Activated effector memory CD4-positive, alpha-beta T cell treated with Interleukin-2 at 50 U/mL for 16 hours (primary cell): ENCODE results near the gene ZFYVE27.

ENCODE experiments used
- DNase-seq: peaks from one replicate; pipeline ENCODE4 v3.0.0-alpha.2; 2020

Gene ZFYVE27

DNA sequence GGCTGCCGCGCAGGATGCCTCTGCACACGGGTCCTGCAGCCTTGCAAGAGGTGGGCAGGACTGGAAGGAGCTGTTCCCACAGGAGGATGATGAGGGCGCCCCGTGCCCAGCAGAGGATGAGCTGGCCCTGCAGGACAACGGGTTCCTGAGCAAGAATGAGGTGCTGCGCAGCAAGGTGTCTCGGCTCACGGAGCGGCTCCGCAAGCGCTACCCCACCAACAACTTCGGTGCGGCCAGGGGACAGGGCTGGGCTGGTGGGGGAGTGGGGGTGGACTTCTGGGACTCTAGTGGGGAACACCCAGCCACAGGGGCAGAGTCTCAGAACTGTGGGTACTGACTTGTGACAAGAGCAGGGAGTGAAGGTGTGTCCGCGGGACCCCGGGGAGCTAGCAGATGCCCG lies 16.0 kb downstream of the ZFYVE27 start:
- DNase-seq, result no peak

DNA sequence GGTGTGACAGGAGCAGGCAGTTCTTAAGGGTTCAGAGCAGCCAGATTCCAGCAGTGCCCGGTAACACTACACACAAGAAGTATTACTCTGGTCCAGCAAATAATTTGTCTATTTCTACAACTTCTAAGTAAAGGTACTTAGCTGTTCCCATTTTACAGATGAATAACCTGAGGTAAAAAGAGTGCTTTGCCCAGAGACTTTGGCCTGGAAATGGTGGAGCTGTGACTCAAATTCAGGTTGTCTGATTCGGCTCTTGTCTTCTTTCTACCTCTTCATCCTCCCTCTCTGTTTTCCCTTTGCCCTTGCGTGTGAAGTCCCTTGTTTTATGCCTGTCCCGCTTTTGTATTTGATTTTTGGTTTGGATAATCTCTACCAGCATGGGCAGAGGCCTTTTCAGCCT lies 17.8 kb downstream of the ZFYVE27 start:
- DNase-seq, result no peak

DNA sequence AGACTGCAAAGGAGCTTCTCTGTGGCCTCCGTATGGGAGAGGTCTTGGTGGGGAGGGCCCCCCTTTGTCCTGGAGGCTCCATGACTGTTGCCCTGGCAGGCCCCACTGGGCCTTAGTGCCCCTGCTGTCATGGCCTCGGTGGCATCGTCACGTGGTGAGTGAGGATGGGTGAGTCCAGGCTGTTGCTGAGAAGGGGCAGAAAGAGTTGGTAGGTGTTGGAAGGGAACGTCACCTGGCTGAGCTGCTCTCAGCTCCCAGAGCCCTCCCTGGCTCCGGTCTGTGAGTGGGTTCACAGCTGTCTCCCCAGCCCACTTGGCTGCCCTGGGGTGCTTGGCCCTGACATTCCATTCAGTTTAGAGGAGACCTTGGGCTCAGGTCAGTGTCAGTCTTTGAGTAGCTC lies 18.8 kb downstream of the ZFYVE27 start:
- DNase-seq, result no peak

DNA sequence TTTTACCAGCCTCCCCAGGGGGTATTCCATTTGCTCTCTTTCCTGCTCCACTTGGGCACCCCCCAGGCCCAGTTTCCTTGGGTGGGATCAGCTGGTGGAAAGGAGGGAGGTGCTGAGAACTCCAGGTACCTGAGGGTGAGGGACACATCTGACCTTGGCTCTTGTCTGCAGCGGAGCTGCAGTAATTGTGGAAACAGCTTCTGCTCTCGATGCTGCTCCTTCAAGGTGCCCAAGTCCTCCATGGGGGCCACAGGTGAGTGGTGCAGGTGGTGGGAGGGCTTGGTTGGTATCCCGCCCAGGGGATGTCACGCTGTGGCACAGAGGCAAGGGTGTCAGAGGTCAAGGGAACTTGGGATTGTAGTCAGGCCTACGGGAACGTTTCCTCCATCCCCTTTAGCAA lies 20.5 kb downstream of the ZFYVE27 start:
- DNase-seq, result no peak

DNA sequence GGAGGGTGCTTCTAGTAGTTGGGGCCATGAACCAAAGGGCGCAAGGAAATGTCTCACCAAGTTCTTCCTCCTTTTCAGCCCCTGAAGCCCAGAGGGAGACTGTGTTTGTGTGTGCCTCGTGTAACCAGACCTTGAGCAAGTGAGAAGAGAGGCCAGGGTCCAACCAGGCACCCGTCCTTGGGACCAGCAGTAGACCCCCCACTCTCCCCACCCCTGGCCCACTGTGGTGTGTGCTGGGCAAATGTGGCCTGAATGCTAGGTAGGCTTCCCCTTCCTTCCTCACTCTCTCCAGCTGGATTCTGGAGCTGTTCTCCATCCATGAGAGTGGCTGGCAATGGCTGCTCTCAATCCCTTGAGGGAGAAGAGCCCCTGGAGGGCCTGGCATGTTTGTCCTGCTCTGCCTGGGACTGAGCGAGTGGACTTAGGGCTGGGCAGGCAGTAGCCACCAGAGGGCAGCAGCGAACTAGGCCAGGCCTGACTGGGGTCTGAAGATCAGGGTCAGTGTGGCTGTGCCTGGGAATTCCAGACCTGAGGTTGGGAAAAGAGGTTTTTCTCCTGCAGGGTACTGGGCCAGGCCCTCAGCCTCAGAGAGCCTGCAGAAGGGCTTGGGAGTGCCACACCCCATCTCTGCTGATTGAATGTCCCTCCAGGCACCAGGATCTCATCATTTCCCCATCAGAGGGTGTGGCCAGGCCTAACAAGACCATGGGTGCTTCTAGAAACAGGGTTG lies 22.4 kb downstream of the ZFYVE27 start:
- no peak for DNase-seq

DNA sequence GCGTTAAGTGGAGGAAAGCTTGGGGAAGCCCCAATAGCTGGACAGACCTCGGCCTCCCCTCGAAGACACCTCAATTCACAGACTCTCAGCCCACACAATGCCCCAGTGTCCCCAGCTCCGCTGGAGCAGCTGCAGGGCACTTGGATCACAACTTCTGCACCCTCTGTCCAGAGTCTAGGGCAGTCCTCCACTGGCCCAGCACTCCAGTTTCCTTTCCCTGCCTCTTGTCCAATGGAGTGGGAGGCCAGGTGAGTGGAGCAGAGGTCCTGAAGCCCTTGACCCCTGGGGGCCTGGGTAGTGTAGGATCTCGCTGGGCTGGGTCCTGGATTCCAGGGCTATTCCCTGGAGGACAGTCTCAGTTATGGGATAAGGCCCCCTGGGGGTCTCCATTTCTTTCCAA lies 23.0 kb downstream of the ZFYVE27 start:
- no peak for DNase-seq

DNA sequence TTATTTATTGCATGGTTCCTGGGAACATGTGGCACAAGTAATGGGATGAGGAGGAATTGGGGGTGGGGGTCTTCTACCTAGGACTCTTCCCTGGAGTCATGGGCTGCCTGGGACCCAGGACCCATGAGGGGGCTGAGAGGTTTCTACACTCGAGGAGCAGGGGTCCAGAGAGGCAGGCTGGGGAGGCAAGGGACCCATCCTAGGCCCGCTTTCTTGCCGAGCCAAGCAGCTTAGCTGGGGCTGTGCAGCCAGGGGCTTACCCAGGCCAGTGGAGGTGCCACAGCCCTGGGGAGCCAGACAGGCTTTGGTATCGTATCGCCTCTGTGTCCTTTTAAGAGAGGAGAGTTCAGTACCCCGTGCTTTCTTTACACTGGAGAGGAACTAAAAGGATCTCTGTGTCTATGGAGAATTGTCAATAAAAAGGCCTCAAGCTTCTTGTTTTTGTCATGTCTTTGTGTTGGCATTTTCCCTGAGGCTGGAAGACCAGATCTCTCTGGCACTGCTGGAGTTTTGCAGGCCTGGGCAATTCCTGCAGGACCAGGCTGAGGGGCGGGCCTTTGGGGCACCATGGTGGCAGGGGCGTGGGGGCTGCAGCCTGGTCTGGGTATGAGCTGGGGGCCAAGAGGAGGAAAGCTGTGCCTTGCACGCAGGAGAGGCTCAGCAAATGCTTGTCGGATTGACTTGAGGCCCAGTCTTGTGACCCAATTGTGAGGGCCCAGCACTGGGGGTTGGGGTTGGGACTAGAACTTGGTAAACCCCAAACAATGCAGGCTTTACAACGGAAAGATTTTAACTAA lies 23.7 kb downstream of the ZFYVE27 start:
- no peak for DNase-seq

DNA sequence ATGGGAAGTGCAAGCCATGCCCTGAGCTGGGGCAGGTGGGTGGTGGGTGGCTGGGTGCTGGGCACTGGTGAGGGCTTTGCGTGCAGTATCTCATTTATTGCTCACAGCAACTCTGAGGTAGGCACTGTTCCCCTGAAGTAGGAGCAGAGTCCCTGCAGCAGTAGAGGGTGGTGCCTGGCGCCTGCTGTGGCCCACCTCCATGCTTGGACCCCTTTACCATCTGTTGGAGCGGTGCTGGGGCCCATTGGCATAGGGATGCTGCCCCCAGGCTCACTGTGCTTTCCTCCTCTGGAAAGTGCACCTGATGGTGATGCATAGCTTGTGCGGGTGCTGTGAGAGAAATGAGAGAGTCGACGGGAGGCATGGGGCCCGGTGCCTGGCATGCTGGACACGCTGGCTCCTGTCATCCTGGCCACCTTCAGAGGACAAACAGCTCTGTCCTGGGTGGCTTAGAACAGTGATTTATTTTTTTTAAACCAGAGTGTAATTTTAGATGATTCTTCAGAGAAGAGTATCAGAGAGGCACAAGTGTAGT lies 24.5 kb downstream of the ZFYVE27 start:
- no peak for DNase-seq

DNA sequence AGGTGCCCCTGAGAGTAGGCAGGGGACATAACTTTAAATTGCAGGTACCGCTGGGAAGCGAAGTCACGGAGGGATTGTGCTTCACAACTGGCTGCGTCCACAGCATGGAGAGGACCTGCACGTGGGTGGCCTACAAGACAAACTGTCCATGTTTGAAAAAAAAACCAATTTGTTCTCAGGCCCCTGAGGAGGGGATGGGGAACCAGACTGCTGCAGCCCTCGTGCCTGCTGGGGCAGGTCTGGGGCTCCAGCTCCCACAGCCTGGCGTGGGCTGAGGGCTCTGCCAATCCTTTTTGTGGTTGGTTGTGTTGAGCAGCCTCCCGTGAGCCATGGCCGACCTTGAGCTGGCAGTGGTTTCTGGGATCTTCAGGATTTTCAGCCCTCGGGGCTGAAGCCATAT lies 25.1 kb downstream of the ZFYVE27 start:
- no peak for DNase-seq

DNA sequence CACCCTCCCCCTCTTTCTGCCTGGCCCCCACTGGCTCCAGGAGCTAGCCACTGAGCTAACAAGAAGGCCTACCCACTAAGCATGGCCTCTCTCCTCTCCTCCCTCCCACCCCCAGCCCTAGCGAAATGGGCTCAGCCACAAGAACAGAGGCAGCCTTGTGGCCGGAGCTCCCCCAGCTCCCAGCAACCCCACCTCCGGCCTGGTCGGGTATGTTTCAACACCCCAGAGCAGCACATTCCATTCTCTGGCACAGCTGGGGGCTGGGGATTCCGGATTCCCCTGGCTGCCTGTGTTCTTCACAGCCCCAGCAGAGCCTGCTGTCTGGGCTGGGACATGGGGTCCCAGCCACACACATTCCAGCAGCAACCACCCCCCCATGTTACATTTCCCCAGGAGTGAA lies 25.9 kb downstream of the ZFYVE27 start:
- DNase-seq, result no peak

DNA sequence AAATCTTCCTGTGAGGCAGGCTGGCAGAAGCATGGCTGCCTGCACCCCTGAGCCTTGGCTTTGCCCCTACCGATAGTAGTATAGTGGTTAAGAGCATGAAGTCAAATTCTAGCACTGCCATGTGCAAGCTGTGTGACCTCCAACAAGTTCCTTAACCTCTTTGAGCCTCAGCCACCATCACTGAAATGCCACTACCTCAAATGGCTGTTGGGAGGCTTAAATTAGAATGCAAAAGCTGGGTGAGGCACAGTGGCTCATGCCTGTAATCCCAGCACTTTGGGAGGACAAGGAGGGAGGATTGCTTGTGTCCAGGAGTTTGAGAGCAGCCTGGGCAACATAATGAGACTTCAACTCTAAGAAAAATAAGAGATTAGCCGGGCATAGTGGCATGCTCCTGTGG lies 26.5 kb downstream of the ZFYVE27 start:
- DNase-seq, result no peak

DNA sequence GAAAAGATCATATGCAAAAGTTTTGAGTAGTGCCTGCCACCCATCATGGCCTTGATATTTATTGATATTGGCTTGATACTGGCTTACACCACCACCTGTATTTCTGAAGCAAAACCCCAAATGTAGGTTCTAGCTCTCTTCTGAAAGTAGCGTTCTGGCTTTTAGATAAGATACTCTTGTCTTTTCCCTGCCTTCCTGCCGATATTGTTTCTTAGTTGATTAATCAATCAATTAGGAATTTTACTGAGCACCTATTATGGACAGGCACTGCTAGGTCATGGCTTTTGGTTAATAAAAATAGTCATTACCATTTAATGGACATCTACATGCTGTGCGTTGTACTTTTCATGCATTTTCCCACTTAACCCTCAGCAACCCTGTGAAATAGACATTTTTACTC lies 27.0 kb downstream of the ZFYVE27 start:
- DNase-seq, result no peak

DNA sequence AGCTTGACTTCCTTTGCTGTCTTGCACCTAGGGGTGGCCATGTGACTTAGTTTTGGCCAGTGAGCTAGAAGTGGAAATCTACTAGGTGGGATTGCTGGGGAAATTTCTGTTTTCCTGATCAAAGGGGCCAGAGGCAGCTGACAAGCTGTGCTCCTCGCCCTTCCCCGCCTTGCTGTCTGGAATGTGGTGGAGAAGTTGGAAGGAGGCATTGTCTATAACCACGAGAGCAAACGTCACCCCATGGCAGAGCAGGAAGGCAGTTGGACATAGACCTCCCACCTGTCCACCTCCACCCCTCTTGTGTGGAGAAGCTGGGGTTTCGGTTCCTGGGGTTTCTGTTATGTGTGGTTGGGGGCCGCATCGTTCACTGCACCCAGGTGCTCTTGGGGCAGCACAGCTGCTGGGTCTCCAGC lies 27.6 kb downstream of the ZFYVE27 start:
- no peak for DNase-seq

DNA sequence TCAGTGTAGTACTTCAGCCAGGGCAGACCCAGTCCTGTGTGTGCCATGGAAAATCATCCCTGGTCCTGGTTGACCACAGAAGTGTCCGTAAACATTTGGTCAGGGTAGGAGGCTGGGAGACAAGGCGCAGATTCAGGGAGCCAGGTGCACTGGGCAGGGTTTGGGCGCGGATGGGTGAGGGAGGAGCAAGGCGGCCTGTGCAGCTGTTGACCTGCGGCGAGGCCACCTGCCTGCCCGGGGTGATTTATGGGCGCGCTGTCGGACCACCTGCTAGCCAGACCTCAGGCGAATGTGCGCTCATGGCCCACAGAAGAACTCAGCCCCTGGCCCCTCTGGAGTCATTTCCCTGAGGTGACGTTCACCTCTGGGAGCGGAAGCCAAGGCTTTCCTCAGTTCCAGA lies 28.3 kb downstream of the ZFYVE27 start:
- no peak for DNase-seq

DNA sequence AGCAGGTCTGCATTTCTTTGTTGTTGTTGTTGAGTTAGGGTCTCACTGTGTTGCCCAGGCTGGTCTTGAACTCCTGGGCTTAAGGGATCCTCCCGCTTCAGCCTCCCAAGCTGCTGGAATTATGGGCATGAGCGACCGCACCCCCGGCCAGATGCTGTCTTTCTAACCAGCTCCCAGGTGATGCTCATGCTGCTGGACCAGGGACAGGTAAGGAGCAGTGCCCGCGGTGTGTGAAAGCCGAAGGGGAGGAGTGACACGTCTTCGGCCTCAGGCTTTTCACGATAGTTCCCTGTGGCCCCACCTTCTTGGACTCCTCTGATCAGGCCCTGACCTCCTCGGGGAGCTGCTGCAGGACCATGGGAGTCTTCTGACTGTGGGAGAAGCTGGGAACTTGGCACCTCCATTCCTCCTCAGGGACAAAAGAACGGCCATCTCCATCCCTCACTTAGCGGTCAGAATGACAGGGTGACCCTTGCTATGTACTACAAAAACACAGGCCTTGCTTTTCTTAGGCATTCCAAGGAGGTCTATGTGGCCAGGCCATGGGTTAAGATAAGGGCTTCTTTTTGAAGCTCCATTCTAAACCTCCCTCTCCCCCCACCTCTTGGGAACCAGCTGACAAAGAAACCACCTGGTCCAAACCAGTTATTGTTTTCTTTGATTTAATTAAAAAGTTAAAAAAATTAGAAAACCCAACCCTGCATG lies 29.3 kb downstream of the ZFYVE27 start:
- DNase-seq, result no peak

DNA sequence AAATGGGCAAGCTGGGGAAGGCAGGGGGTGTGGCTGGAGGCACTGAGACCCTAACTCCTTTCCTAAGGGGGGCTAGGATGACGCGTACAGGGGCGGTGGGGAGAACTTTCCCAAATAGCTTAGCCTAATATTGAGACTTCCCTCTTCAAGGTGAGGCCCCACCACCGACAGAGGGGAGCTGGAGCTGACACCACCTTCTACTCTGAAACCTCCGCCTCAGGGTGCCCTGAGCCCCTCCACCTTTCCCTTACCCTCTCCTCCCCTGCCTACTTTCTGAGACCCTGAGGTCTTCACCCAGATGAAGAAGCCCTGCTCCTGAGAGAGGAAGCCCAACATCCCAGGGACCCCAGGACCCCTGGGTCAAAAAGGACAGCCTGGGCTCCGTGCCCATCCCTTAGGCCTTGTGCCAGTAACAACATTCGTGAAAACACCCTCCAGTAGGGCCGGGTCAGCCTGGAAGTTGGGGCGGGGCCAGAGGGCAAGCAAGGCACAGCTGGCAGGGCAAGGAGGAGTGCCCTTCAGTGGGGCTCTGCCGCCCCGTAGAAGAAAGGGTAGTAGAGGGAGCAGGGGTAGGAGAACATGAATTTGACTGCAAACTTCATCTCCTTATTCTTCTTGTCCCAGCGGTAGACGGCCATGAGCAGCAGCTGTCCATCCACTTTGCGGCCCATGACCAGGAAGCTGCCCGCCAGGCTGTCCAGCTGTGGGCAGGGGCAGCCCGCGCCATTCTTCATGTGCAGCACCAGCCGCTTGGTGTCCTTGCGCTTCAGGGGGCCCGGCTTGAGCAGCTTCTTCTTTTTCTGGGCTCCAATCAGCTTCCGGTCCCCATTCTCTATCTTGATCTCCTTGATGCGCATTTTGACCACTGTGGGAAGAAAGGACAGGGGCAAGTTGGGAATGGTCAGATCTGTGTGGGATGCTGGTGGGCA lies 30.3 kb downstream of the ZFYVE27 start:
- DNase-seq, result no peak

DNA sequence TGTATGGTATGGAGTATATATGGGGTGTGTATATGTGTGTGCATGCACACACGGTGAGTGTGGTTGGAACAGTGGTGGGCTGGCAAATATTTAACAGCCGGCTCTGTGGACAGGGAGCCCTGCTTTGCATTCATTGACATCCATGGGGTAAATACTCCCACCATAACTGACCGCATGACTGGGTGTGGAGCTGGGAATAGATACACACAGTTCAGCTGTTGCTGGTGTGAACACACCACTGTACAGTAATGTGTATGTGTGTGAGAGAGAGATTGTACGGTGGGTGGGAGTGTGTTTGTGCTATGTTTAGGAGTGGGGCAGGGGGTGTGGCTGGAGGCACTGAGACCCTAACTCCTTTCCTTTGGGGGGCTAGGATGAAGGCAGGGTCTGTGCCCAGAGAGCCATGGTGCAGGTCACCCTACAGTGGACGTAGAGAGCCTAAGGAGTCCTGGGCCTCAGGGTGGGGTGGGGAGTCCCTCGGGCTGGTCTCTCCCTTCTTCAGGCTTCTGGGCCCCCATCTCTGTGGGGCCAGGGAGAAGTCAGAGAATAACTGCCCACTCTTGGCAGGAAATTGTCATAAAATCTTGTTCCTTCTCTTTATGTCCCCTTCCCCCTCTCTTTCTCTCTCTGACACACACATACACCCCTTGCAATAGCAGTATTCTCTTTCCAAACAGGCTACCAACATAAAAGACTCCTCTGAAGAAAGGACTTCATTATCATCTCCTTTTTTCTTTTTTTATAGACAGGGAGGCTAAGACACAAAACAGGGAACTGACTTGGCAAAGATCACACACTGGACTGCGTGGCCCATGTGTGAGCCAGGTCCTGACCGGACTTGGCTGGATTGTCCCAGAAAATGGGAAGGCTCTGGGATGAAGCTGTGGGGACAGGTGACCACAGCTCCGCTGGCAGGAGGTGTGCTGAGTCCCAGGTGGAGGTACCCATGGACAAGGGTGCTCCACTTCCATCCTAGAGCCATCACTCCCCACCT lies 31.7 kb downstream of the ZFYVE27 start:
- no peak for DNase-seq

DNA sequence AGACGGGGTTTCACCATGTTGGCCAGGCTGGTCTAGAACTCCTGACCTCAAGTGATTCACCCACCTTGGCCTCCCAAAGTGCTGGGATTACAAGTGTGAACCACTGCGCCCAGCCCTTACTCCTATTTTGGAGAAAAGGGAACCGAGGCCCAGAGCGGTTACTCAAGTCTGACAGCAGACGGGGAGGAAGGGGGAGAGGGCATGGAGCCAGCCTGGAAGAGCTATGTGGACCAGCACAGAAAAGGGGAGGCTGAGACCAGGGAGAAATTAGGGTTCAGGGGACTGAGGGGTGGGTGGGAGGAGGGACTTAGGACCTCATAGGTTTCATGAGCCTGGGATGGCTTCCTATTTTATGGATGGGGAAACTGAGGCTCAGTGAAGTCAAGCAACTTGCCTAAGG lies 33.3 kb downstream of the ZFYVE27 start:
- no peak for DNase-seq

DNA sequence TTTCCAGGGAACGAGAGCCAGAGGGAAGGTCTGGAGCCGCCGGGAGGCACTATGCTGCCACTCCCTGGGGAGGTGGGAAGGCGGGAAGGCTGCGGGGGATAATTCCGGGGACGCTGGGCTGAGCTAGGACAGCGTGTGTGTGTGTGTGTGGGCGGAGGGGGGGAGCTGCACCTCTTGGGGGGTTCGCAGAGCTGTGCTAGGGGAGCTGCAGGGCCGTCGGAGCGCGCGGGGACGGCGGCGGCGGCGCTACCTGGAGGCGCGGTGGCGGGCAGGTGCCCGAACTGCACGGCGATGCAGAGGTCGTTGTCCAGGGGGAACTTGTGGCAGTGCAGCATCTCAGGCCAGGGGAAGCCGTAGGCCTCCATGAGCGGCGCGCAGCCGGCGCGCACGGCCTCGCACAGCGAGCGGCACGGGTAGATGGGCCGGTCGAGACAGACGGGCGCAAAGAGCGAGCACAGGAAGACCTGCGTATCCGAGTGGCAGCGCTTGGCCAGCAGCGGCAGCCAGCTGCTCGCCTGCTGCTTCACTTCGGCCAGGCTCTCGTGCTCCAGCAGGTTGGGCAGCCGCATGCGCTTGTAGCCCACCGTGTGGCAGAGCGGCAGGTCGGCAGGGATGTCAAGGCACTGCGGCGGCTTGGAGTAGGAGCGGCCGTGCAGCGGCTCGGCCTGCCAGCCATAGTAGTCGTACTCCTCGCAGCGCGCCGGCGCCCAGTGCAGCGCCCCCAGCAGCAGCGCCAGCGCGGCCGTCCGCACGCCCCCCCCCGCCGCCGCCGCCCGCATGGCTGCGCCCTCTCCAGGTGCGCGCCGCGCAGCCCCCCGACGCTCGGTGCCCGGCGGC lies 34.3 kb downstream of the ZFYVE27 start:
- DNase-seq, result no peak
